GM12891 (cell line): ENCODE measurements around the gene AXIN1.
"Not testable (repeated sequence)": the region's sequence is repeated elsewhere in the genome, so short reads cannot be mapped to it uniquely, and the experiment has no call there.

ENCODE experiments used
- DNase-seq: peaks from one replicate; pipeline ENCODE4 v3.0.0; 2011; ENCODE audit warnings: low spot score; ENCODE audit not compliant: insufficient read length
- FAIRE-seq: peaks from 2 replicates; lab custom pipeline; 2011; peaks lifted over from hg19 to GRCh38; lab: Jason Lieb, UNC
- PAX5 ChIP-seq: IDR thresholded peaks from 2 replicates; pipeline ENCODE4 v1.6.1; 2011; ENCODE audit warnings: low read length, moderate library complexity, mild to moderate bottlenecking; ENCODE audit not compliant: insufficient read depth, severe bottlenecking
- POLR2A ChIP-seq: IDR thresholded peaks from 2 replicates; pipeline ENCODE4 v1.6.1; 2011; ENCODE audit warnings: low read depth, low read length, control low read depth
- POLR2AphosphoS5 ChIP-seq: IDR thresholded peaks from 2 replicates; pipeline ENCODE4 v1.6.1; 2011; ENCODE audit warnings: low read depth, low read length, control low read depth
- POU2F2 ChIP-seq: IDR thresholded peaks from 2 replicates; pipeline ENCODE4 v1.6.1; 2011; ENCODE audit warnings: low read depth, mild to moderate bottlenecking, control low read depth, low read length, moderate library complexity
- SPI1 ChIP-seq: IDR thresholded peaks from 2 replicates; pipeline ENCODE4 v1.6.1; 2011; ENCODE audit warnings: low read depth, low read length, control low read depth
- TAF1 ChIP-seq: IDR thresholded peaks from 2 replicates; pipeline ENCODE4 v1.6.1; 2011; ENCODE audit warnings: low read depth, low read length, control low read depth

The AXIN1 gene

DNA sequence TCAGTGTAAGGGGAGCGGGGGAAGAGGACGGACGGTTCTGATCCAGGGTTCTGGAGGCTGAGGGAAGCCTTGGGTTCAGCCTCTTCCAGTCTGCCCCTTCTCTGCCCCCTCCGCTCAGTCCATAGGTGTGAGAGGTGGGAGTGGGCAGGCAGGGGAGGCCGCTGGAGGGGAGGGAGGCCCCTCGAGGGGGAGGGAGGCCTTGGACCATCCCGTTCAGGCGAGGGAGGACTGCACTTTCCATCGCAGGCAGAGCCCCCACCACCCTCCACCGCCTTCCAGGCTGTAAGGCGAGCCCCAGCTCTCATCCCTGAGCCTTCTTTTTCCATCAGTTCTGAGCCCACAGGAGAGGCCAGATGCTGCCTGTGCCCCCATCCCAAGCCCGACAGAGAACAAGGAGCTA lies 4.2 kb upstream of the AXIN1 start:
- TF ChIP-seq POLR2A (no peak), SPI1 (no peak), POU2F2 (no peak), PAX5 (no peak), TAF1 (no peak), POLR2AphosphoS5 (no peak)
- DNase-seq (no peak), FAIRE-seq (no peak)

GRCh38 chr16:354971-355461 lies 2.5 kb upstream of the AXIN1 start:
- FAIRE-seq (no peak), DNase-seq (no peak)
- TF ChIP-seq POU2F2 (no peak), PAX5 (no peak), POLR2AphosphoS5 (no peak), SPI1 (no peak), POLR2A (no peak), TAF1 (no peak)

DNA sequence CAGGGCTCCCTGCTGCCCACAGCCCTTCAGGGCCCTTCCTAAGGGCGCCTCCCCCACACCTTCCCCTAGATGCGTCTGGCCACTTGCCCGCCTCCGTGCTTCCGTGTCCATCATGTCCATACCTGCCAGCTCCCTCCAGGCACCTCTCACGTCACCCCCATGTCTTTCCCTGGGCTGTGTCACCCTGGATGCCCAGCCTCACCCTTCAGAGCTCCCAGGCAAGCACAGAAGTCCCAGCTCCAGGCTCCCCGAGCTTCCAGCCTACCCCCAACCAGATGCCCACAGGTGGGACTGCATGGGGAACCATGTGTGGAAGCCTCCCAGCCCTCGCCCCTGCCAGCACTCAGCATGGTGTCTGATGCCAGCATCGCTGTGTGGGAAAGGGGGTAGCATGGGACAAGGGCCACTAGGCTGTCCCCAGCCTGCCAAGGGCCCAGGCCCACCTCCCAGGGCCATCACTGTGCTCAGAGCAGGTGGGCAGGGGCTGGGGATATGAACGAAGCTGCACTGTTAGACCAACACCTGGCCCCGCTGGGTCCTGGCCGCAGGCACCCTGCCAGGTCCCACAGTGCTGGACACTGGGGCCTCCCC lies 1.9 kb upstream of the AXIN1 start:
- TF ChIP-seq TAF1 (no peak), POLR2A (no peak), POU2F2 (no peak), SPI1 (no peak), POLR2AphosphoS5 (no peak), PAX5 (no peak)
- FAIRE-seq, result no peak
- DNase-seq, result no peak

DNA sequence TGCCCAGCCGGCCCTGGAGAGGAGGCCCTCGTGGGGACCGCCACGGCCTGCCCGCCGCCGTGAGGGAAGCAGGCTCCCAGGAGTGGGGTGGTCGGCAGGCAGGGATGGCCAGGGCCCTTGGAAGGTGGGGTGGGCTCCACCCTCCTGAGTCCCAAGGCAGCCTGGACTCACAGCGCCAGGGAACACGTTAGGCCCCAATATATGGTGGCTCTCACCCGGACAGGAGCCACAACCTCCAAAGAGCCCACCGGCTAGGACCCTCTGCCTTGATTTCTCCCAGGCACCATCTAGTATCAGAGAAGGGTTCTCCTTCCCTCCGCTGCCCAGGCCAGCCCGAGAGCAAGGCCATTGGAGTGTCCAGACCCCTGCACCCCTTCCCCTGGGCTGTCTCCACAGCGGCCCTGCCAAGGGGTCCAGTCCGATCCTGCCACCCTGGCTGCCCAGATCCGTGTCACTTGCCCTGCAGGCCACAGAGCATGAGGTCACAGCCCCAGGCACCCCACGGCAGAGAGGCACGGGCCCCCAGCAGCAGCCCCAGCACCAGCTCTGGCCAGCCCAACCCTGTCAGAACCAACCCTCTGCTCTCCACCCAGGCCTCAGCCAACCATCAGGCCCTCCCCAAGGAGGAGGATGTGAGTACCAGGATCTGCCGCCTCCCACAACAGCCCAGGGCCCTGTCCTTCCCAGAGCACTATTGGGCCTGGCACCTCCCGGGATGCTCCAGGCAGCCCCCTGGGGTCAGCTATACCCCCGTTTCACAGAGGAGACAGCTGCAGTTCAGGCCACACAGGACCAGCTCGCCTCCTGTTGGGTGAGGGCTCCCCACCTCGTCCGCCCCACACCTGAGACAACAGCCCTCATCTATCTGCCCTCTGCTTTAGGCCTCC lies 1.1 kb upstream of the AXIN1 start:
- DNase-seq (no peak), FAIRE-seq (no peak)
- TF ChIP-seq PAX5 (no peak), SPI1 (no peak)

GRCh38 chr16:351804-352520 lies 561 bp downstream of the AXIN1 start:
- FAIRE-seq (no peak), DNase-seq (no peak)
- TF ChIP-seq POLR2AphosphoS5 (no peak), SPI1 (no peak), PAX5 (no peak), POLR2A (no peak), POU2F2 (no peak)

DNA sequence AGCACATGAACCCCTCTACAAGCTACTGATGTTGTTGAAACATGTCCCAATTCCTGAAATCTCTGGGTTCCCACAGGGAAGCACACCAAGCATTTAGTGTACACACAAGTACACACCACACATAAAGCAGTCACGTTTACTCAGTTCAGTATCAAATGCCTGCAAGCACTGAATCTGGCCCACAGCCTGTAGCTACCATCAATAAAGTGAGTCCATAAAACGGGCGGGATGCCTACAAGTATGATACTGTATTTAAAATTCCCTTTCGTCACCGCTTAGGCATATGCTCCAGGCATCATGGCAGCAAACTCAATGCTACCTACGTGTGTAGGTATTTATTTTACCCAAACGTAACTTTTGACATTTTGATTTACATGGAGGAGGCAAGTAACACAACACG lies 2.3 kb downstream of the AXIN1 start:
- DNase-seq (no peak), FAIRE-seq (peak; percentile 45)
- TF ChIP-seq SPI1, result no peak
- TF ChIP-seq TAF1, result no peak
- no peak for TF ChIP-seq POLR2A
- TF ChIP-seq POU2F2, result no peak
- TF ChIP-seq POLR2AphosphoS5, result no peak
- no peak for TF ChIP-seq PAX5

DNA sequence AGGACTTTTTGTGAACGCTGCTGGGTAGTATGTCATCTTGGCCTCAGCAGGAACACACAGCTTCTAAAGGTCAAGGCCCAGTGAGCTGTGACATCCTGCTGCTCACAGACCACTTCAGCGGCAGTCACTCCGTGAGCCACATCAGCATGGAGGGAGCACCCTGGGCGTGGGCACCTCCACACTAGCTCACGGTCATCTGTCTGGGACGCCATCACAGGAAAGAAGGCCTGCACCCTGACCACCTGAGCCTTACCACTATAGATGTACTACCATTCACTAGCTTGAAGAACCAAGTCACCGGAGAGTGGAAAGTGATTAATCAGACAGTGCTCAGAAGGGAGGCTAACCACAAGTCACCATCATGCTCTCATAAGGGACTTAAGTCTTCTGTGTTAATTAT lies 3.3 kb downstream of the AXIN1 start:
- peak; percentile 81 for FAIRE-seq
- TF ChIP-seq SPI1 (no peak), POU2F2 (no peak), TAF1 (no peak), PAX5 (no peak), POLR2AphosphoS5 (no peak), POLR2A (no peak)
- DNase-seq, result peak; percentile 21

DNA sequence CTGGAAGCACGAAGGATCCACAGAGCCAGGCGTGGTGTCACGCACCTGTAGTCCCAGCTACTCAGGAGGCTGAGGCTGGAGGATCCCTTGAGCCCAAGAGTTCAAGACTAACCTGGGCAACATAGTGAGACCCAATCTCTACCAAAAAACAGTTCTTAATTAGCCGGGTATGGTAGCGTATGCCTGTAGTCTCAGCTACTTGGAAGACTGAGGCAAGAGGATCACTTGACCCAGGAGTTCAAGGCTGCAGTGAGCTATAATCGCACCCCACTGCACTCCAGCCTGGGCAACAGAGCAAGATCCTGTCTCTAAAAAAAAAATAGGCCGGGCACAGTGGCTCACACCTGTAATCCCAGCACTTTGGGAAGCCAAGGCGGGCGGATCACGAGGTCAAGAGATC lies 4.0 kb downstream of the AXIN1 start:
- not testable (repeated sequence) for FAIRE-seq, DNase-seq
- TF ChIP-seq POLR2AphosphoS5, result 0 out of 2 replicates have a peak, but pooled peaks have one; percentile 51

DNA sequence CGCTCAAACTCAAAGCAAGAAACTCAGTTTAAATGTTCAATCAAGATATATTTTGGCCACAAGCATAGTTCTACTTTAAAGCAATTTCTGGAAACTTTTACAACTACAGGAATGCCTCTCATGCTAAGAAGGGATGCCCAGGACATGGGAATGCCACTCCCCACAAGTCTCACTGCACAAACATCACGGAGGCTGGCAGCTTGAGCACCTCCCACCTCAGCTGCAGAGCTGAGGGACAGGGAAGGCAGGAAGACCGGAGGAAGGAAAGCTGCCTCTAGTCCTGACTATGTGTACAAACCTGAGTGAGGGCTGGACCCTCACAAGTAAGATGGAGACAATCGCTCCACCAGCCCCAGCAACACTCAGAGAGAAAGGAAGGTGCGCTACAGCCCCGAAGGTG lies 5.3 kb downstream of the AXIN1 start:
- no peak for DNase-seq
- no peak for TF ChIP-seq POU2F2
- TF ChIP-seq POLR2A, result no peak
- TF ChIP-seq POLR2AphosphoS5, result no peak
- TF ChIP-seq SPI1, result no peak
- TF ChIP-seq PAX5, result no peak
- TF ChIP-seq TAF1, result no peak
- FAIRE-seq, result no peak

- FAIRE-seq, result no peak
- no peak for DNase-seq
Measured at GRCh38 chr16:346587-346986, 5.9 kb downstream of the AXIN1 start.

More at GRCh38 chr16:346587-346986, 5.9 kb downstream of the AXIN1 start:
- no peak for TF ChIP-seq SPI1
- TF ChIP-seq TAF1, result no peak
